AG04449 (cell line): ENCODE measurements around the gene SERPINE3.

Experiments used
- CTCF ChIA-PET: fragments of 350-600 bp; formaldehyde crosslinking; extraction: SDS; loops from one replicate; lab custom pipeline; 2021; ENCODE audit warnings: antibody characterized with exemption; lab: Yijun Ruan, JAX
- POLR2A ChIA-PET: fragments of 400-600, 350-600 bp; formaldehyde crosslinking; extraction: SDS; loops from one replicate; lab custom pipeline; 2020; ENCODE audit warnings: antibody characterized with exemption, inconsistent platforms; lab: Yijun Ruan, JAX
- DNase-seq: peaks from one replicate; pipeline ENCODE4 v3.0.0-alpha.2; 2010; ENCODE audit warnings: low read depth, low spot score
- H3K4me3 ChIP-seq: 2 replicates; pipeline ENCODE4 v1.5.1; 2011; ENCODE audit warnings: low read depth, mild to moderate bottlenecking, control low read depth, low read length
- CTCF ChIP-seq: IDR thresholded peaks from one replicate; pipeline ENCODE4 v1.5.1; 2011; ENCODE audit warnings: mild to moderate bottlenecking, moderate library complexity, low read length, control low read depth, inconsistent platforms; ENCODE audit not compliant: insufficient read depth; ENCODE audit errors: missing control alignments

SERPINE3 gene

GRCh38 chr13:51317262-51317661 is 22.2 kb upstream of the SERPINE3 start:
- DNase-seq = peak; percentile 46
- POLR2A ChIA-PET = no interaction called here
- H3K4me3 ChIP-seq = no peak overlapping the region
- TF ChIP-seq CTCF = no peak
- CTCF ChIA-PET = interaction anchor here (1.7 to 2.5 kb wide), 3 partner anchors 11 to 192 kb away, joined by 4 to 8 read pairs (median 5); no protein-coding TSS in a partner anchor

- DNase-seq = no peak
- CTCF ChIA-PET = interaction anchor here (1.7 to 2.3 kb wide), 2 partner anchors 11 to 31 kb away, joined by 4 to 8 read pairs; no protein-coding TSS in a partner anchor
- no peak for TF ChIP-seq CTCF
- POLR2A ChIA-PET = no interaction called here
- H3K4me3 ChIP-seq = no peak overlapping the region
Measured at GRCh38 chr13:51318015-51318414, 21.5 kb upstream of the SERPINE3 start.

GRCh38 chr13:51318876-51319275 is 20.6 kb upstream of the SERPINE3 start:
- POLR2A ChIA-PET = no interaction called here
- CTCF ChIA-PET = interaction anchor here (1.7 to 2.3 kb wide), 2 partner anchors 10 to 32 kb away, joined by 4 to 8 read pairs; no protein-coding TSS in a partner anchor
- no peak for DNase-seq
- H3K4me3 ChIP-seq = no peak overlapping the region
- TF ChIP-seq CTCF = no peak

- ChIA-PET CTCF (interaction anchor here (1.2 kb wide), 1 partner anchor 35 kb away, joined by 5 read pairs; no protein-coding TSS in a partner anchor), POLR2A (no interaction called here)
- no peak for TF ChIP-seq CTCF
- no peak overlapping the region for H3K4me3 ChIP-seq
- DNase-seq = no peak
Measured at GRCh38 chr13:51321836-51322235, 17.7 kb upstream of the SERPINE3 start.

- ChIA-PET POLR2A (no interaction called here), CTCF (no interaction called here)
- TF ChIP-seq CTCF = no peak
- DNase-seq = no peak
- no peak overlapping the region for H3K4me3 ChIP-seq
Measured at GRCh38 chr13:51322826-51323225, 16.7 kb upstream of the SERPINE3 start.

GRCh38 chr13:51323824-51324511 is 15.5 kb upstream of the SERPINE3 start:
- CTCF ChIA-PET = interaction anchor here (2.7 kb wide), 1 partner anchor 37 kb away, joined by 8 read pairs; no protein-coding TSS in a partner anchor
- TF ChIP-seq CTCF = no peak
- DNase-seq = no peak
- H3K4me3 ChIP-seq = no peak overlapping the region
- POLR2A ChIA-PET = no interaction called here
